Measurements from ENCODE around the gene SWAP70. TPM values are rescaled to one million over a fixed set of nuclear protein-coding genes. Genes with fewer than 3 reads are reported as not detected.

SWAP70 gene
- total and polyA plus RNA-seq, 2 of the 8 experiments (the other 6 are each of a cell fraction or from before 2014, with no cell fraction given): 14.8 to 37.5 TPM

- TF ChIP-seq ATF3 (IDR thresholded peaks at IDR 0.05; ENCODE audit: insufficient read depth, low read depth, low read length) (no peak), NANOG (IDR thresholded peaks at IDR 0.05; ENCODE audit: insufficient read depth, low read depth, low read length, poor library complexity, severe bottlenecking) (no peak), TBP (IDR thresholded peaks at IDR 0.05; ENCODE audit: low read depth, low read length) (no peak), BRCA1 (IDR thresholded peaks at IDR 0.05; ENCODE audit: low read depth, low read length) (no peak), CEBPB (IDR thresholded peaks at IDR 0.05; ENCODE audit: low read depth, low read length) (no peak)
These were observed 48.8 kb upstream of the SWAP70 start (continued) for GRCh38 chr11:9615031-9615451.
